DND-41 (cell line): ENCODE results near the gene S100A4.

Experiments used
- EZH2 ChIP-seq: IDR thresholded peaks from 3 replicates; pipeline ENCODE4 v1.6.1; 2012; ENCODE audit warnings: borderline replicate concordance, low read depth, mild to moderate bottlenecking, moderate library complexity, low read length, inconsistent platforms; ENCODE audit not compliant: severe bottlenecking
- TF ChIP-seq, protein P1 (sequence below): IDR thresholded peaks from 2 replicates; pipeline ENCODE4 v1.5.1; 2012; ENCODE audit warnings: borderline replicate concordance, low read length, moderate library complexity, mild to moderate bottlenecking; ENCODE audit not compliant: poor library complexity, severe bottlenecking; ENCODE audit errors: extremely low read depth

DNA sequence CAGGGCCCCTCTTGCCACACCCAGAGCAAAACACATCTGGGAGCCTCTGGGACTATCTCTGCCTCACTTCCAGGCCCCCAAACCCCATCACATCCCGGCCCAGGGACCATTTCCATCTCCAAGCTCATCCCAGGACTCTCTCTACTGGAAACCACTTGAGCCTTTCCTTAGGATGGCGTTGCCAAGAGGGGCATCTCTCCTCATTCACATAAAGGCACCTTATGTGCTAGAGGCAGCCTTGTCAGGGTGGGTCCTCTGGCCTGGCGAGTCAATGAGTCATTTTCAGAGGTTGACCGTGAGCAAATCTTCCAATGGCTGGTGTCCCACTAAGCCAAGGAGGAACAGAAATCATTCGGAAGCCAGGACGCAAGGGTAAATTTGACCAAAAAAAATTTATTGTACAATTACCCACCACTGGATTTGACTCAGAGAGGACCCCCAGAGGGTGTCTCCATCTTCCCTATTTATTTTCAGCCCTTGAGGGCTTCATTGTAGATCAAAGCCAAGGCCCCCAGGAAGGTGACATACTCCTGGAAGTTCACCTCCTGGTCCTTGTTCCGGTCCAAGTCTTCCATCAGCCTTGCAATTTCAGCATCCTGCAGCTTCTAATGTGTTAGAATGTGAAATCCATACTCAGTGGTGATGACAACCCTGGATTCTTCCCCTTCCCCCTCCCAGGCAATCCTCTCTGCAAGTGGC is 11.2 kb downstream of the S100A4 start:
- TF ChIP-seq, protein P1, sequence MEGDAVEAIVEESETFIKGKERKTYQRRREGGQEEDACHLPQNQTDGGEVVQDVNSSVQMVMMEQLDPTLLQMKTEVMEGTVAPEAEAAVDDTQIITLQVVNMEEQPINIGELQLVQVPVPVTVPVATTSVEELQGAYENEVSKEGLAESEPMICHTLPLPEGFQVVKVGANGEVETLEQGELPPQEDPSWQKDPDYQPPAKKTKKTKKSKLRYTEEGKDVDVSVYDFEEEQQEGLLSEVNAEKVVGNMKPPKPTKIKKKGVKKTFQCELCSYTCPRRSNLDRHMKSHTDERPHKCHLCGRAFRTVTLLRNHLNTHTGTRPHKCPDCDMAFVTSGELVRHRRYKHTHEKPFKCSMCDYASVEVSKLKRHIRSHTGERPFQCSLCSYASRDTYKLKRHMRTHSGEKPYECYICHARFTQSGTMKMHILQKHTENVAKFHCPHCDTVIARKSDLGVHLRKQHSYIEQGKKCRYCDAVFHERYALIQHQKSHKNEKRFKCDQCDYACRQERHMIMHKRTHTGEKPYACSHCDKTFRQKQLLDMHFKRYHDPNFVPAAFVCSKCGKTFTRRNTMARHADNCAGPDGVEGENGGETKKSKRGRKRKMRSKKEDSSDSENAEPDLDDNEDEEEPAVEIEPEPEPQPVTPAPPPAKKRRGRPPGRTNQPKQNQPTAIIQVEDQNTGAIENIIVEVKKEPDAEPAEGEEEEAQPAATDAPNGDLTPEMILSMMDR, result no peak
- TF ChIP-seq EZH2, result no peak
